IMR-90 (cell line): Measurements from ENCODE around the gene AFF2. TPM values are rescaled to one million over a fixed set of nuclear protein-coding genes. Genes with fewer than 3 reads are reported as not detected.
"Not testable (repeated sequence)": the region's sequence is repeated elsewhere in the genome, so short reads cannot be mapped to it uniquely, and the experiment has no call there.

ENCODE experiments used
- ATAC-seq: fragments of 200-7000 bp; cut with Tn5 transposase; 2 replicates; pipeline ENCODE4 v1.9.1; 2020; ENCODE audit warnings: low read depth, mild to moderate bottlenecking, moderate library complexity
- BruUV-seq: library from RNA; stranded (reverse); fragments of 400-500 nt; replicated peaks from 2 replicates; lab custom pipeline; 2021; lab: Mats Ljungman, UMichigan
- CTCF ChIA-PET: fragments of 300-600 bp; formaldehyde crosslinking; extraction: SDS; loops from one replicate; lab custom pipeline; 2021; ENCODE audit warnings: antibody characterized with exemption; lab: Yijun Ruan, JAX
- POLR2A ChIA-PET: fragments of 300-600 bp; sonication (Branson Sonifier 250); formaldehyde crosslinking; loops from one replicate; lab custom pipeline; 2022; ENCODE audit warnings: antibody characterized with exemption; ENCODE audit not compliant: unreplicated experiment; lab: Charles Lee
- DNase-seq: peaks from one replicate; pipeline ENCODE4 v3.0.0; 2013
- H2AFZ ChIP-seq: replicated peaks from 2 replicates; pipeline ENCODE3; 2013; ENCODE audit warnings: low read length, mild to moderate bottlenecking; ENCODE audit not compliant: poor library complexity
- H2AK5ac ChIP-seq: 2 replicates; pipeline ENCODE4 v1.6.1; 2013; ENCODE audit warnings: low read depth, low read length, inconsistent platforms
- H2AK9ac ChIP-seq: replicated peaks from 2 replicates; pipeline ENCODE3; 2013; ENCODE audit warnings: mild to moderate bottlenecking, low read depth, low read length, moderate library complexity; ENCODE audit not compliant: poor library complexity
- H2BK120ac ChIP-seq: 2 replicates; pipeline ENCODE4 v1.6.1; 2013; ENCODE audit warnings: low read depth, low read length, inconsistent platforms
- H2BK15ac ChIP-seq: 3 replicates; pipeline ENCODE4 v1.6.1; 2013; ENCODE audit warnings: low read depth, low read length, inconsistent platforms
- H2BK20ac ChIP-seq: 2 replicates; pipeline ENCODE4 v1.6.1; 2013; ENCODE audit warnings: low read depth, mild to moderate bottlenecking, inconsistent platforms, low read length, moderate library complexity
- H2BK5ac ChIP-seq: 2 replicates; pipeline ENCODE4 v1.6.1; 2013; ENCODE audit warnings: mild to moderate bottlenecking, low read depth, low read length, inconsistent platforms; ENCODE audit not compliant: poor library complexity, severe bottlenecking
- H3K14ac ChIP-seq: replicated peaks from 2 replicates; pipeline ENCODE4 v1.6.1; 2013; ENCODE audit warnings: low read depth, low read length, inconsistent platforms
- H3K18ac ChIP-seq: 2 replicates; pipeline ENCODE4 v1.6.1; 2013; ENCODE audit warnings: low read depth, low read length, control low read depth
- H3K23ac ChIP-seq: 2 replicates; pipeline ENCODE4 v1.6.1; 2013; ENCODE audit warnings: low read depth, low read length, inconsistent platforms
- H3K27ac ChIP-seq: 2 replicates; pipeline ENCODE4 v1.5.1; 2013; ENCODE audit warnings: mild to moderate bottlenecking, control low read depth, low read length; ENCODE audit not compliant: insufficient read depth
- H3K27me3 ChIP-seq: 2 replicates; pipeline ENCODE4 v1.6.1; 2013; ENCODE audit warnings: low read length; ENCODE audit not compliant: control insufficient read depth, insufficient read depth
- H3K36me3 ChIP-seq: 2 replicates; pipeline ENCODE4 v1.6.1; 2013; ENCODE audit warnings: low read length, mixed read lengths; ENCODE audit not compliant: control insufficient read depth, insufficient read depth
- H3K4ac ChIP-seq: 2 replicates; pipeline ENCODE4 v1.6.1; 2013; ENCODE audit warnings: low read depth, low read length, inconsistent platforms
- H3K4me1 ChIP-seq: 2 replicates; pipeline ENCODE4 v1.6.1; 2013; ENCODE audit warnings: low read length, mixed read lengths; ENCODE audit not compliant: control insufficient read depth, insufficient read depth
- H3K4me2 ChIP-seq: 2 replicates; pipeline ENCODE4 v1.6.1; 2013; ENCODE audit warnings: low read depth, mild to moderate bottlenecking, control low read depth, low read length, moderate library complexity
- H3K4me3 ChIP-seq: 2 replicates; pipeline ENCODE4 v1.5.1; 2013; ENCODE audit warnings: low read depth, mild to moderate bottlenecking, control low read depth, low read length, moderate library complexity; ENCODE audit not compliant: insufficient read depth
- H3K56ac ChIP-seq: 2 replicates; pipeline ENCODE4 v1.6.1; 2013; ENCODE audit warnings: low read length, inconsistent platforms; ENCODE audit not compliant: insufficient read depth; ENCODE audit errors: extremely low read depth
- H3K79me1 ChIP-seq, 2 experiments: 2 replicates each; pipeline ENCODE4 v1.6.1; 2013; ENCODE audit warnings: low read length in 2 of 2, inconsistent platforms in 1 of 2, low read depth in 1 of 2
- H3K9ac ChIP-seq: 2 replicates; pipeline ENCODE4 v1.6.1; 2013; ENCODE audit warnings: low read depth, low read length, control low read depth
- H3K9me1 ChIP-seq: 2 replicates; pipeline ENCODE4 v1.6.1; 2013; ENCODE audit warnings: low read length, inconsistent platforms; ENCODE audit not compliant: insufficient read depth
- H3K9me3 ChIP-seq: 2 replicates; pipeline ENCODE4 v1.6.1; 2013; ENCODE audit warnings: low read length; ENCODE audit not compliant: control insufficient read depth, insufficient read depth
- H4K20me1 ChIP-seq: 2 replicates; pipeline ENCODE4 v1.6.1; 2013; ENCODE audit warnings: low read length, inconsistent platforms; ENCODE audit not compliant: insufficient read depth
- H4K5ac ChIP-seq: 2 replicates; pipeline ENCODE4 v1.6.1; 2013; ENCODE audit warnings: mild to moderate bottlenecking, low read depth, low read length, control low read depth
- H4K8ac ChIP-seq, 2 experiments: 2 replicates each; pipeline ENCODE4 v1.6.1; 2013; ENCODE audit warnings: low read depth in 2 of 2, low read length in 2 of 2, control low read depth in 1 of 2, inconsistent platforms in 1 of 2
- H4K91ac ChIP-seq: 2 replicates; pipeline ENCODE4 v1.6.1; 2013; ENCODE audit warnings: low read depth, low read length, inconsistent platforms; ENCODE audit not compliant: insufficient read depth
- MAZ ChIP-seq: IDR thresholded peaks from 2 replicates; pipeline ENCODE4 v1.6.1; 2012; ENCODE audit warnings: low read depth, mild to moderate bottlenecking, low read length, improper control_type of control experiment, moderate library complexity, borderline replicate concordance
- WGBS, 2 experiments: methylation state at CpG; one replicate each; pipeline versions ENCODE4 v1.1.5 to v1.1.7; 2013; ENCODE audit warnings: missing lambda C conversion rate in 2 of 2; ENCODE audit not compliant: insufficient read length in 1 of 2; ENCODE audit errors: extremely low coverage in 2 of 2; 5-methylcytosine and 5-hydroxymethylcytosine counted together
- dilution Hi-C: fragments of 300-500 bp; cut with HindIII; formaldehyde crosslinking; loops from one replicate; pipeline ENCODE4 v1.14.3; 2018; ENCODE audit warnings: low sequenced_read_pairs; ENCODE audit not compliant: unreplicated experiment
- in situ Hi-C: fragments of 300-500 bp; cut with MboI; formaldehyde crosslinking; loops from 3 replicates; pipeline ENCODE4 v1.14.3; 2019; ENCODE audit warnings: low sequenced_read_pairs, inconsistent platforms, mixed read lengths
- intact Hi-C: fragments of 100-400 bp; cut with micrococcal nuclease; formaldehyde crosslinking; loops from 2 replicates; pipeline ENCODE4 v1.10.0; 2022
- polyA plus RNA-seq, 3 experiments: library from polyadenylated mRNA; depleted of rRNA; stranded (reverse); fragments of >200 nt; gene quantifications; 2 replicates each; pipeline ENCODE4 v1.2.3, GENCODE V29; 2012; ENCODE audit warnings: low replicate concordance in 1 of 3
- total RNA-seq: library from RNA; depleted of rRNA; stranded (reverse); fragments of >200 nt; gene quantifications from 2 replicates; pipeline ENCODE4 v1.2.3, GENCODE V29; 2012
- TF ChIP-seq, protein P1 (sequence below): fragments of 150-350 bp; IDR thresholded peaks from 2 replicates; pipeline ENCODE4 v1.6.1; 2017; ENCODE audit warnings: mild to moderate bottlenecking, antibody characterized with exemption, low read length, low read depth

The AFF2 gene
- total and polyA plus RNA-seq, 2 of the 4 experiments (the other 2 are of a cell fraction), result 0.15 to 0.72 TPM

DNA sequence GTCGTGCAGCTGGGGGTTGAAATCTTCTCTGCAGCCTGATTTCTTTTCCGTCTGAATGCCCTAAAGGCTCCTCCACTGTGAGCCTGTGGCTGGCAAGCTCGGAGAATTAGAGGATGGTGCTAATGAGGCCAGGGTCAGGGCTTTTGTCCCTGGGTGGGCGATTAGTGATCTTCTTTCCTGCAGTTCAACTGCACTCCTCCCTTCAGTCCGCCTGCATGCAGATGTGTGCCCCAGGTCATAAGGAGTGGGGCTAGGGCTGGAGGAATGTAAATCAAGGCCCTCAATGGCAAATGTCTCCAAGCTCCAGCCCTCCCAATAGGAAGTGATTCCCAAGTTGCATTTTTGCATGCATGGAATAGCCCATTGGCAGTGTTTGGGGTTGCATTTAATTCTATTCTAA lies 405.0 kb downstream of the AFF2 start:
- TF ChIP-seq, protein P1, sequence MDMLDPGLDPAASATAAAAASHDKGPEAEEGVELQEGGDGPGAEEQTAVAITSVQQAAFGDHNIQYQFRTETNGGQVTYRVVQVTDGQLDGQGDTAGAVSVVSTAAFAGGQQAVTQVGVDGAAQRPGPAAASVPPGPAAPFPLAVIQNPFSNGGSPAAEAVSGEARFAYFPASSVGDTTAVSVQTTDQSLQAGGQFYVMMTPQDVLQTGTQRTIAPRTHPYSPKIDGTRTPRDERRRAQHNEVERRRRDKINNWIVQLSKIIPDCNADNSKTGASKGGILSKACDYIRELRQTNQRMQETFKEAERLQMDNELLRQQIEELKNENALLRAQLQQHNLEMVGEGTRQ, result no peak
- TF ChIP-seq MAZ, result no peak
- H2BK120ac ChIP-seq, result no peak overlapping the region
- no peak overlapping the region for H3K27ac ChIP-seq
- ATAC-seq (no peak), DNase-seq (no peak)
- no TSS peak for BruUV-seq
- H3K14ac ChIP-seq, result no peak overlapping the region
- WGBS, 2 experiments, result no CpG with 5 or more reads among the region's 5 CpGs
- intact Hi-C loops, result no loop called here
- H2AK5ac ChIP-seq, result no peak overlapping the region
- H2AFZ ChIP-seq, result no peak overlapping the region
- CTCF ChIA-PET, result no interaction called here
- H3K9ac ChIP-seq, result no peak overlapping the region
- no peak overlapping the region for H3K23ac ChIP-seq
- no peaks in the 10 kb centered on the region for H3K36me3 ChIP-seq
- H4K91ac ChIP-seq, result no peak overlapping the region
- H3K56ac ChIP-seq, result no peak overlapping the region
- no peaks in the 10 kb centered on the region for H3K4me1 ChIP-seq
- no peaks in the 10 kb centered on the region for H3K9me3 ChIP-seq
- H2BK5ac ChIP-seq, result no peak overlapping the region
- no peak overlapping the region for H4K8ac ChIP-seq
- dilution Hi-C loops, result no loop called here
- no peaks in the 10 kb centered on the region for H3K79me1 ChIP-seq
- POLR2A ChIA-PET, result no interaction called here
- in situ Hi-C loops, result no loop called here
- H3K27me3 ChIP-seq, result no peaks in the 10 kb centered on the region
- no peaks in the 10 kb centered on the region for H4K20me1 ChIP-seq
- no peak overlapping the region for H2BK15ac ChIP-seq
- no peak overlapping the region for H4K5ac ChIP-seq
- no peak overlapping the region for H3K4me3 ChIP-seq
- H3K18ac ChIP-seq, result no peak overlapping the region
- H2AK9ac ChIP-seq, result no peak overlapping the region
- H3K9me1 ChIP-seq, result no peaks in the 10 kb centered on the region
- H3K4me2 ChIP-seq, result no peak overlapping the region
- H2BK20ac ChIP-seq, result no peak overlapping the region
- H3K4ac ChIP-seq, result no peak overlapping the region

DNA sequence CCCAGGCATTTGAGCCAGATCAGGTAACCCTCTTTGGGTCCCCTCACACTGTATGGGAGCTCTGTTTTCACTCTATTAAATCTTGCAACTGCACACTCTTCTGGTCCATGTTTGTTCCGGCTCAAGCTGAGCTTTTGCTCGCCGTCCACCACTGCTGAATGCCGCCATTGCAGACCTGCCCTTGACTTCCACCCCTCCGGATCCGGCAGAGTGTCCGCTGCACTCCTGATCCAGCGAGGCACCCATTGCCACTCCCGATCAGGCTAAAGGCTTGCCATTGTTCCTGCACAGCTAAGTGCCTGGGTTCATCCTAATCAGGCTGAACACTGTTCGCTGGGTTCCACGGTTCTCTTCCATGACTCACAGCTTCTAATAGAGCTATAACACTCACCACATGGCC lies 406.2 kb downstream of the AFF2 start:
- H3K18ac ChIP-seq, H3K27ac ChIP-seq, H3K9me3 ChIP-seq, H2BK15ac ChIP-seq, H4K8ac ChIP-seq, dilution Hi-C loops, H3K36me3 ChIP-seq, H2BK20ac ChIP-seq, CTCF ChIA-PET, POLR2A ChIA-PET, H4K5ac ChIP-seq, intact Hi-C loops, H4K20me1 ChIP-seq, BruUV-seq, H4K91ac ChIP-seq, H3K9me1 ChIP-seq, H2AK9ac ChIP-seq, ATAC-seq, H2BK120ac ChIP-seq, H3K4me3 ChIP-seq, H3K27me3 ChIP-seq, H3K56ac ChIP-seq, DNase-seq, H3K4ac ChIP-seq, H3K4me2 ChIP-seq, H3K4me1 ChIP-seq, in situ Hi-C loops, H3K79me1 ChIP-seq, H3K23ac ChIP-seq, H2BK5ac ChIP-seq, H3K9ac ChIP-seq, H2AK5ac ChIP-seq, H3K14ac ChIP-seq, H2AFZ ChIP-seq: not testable (repeated sequence)
- WGBS, 2 experiments, result 69% methylated on average over 8 of the region's 11 CpGs; no CpG with 5 or more reads in 1 of the 2 experiments
